Measurements from ENCODE around the gene ENTPD1.

The ENTPD1 gene

GRCh38 chr10:95794195-95794594 is 38.2 kb downstream of the ENTPD1 start:
- Histone ChIP-seq H4K20me1 (ENCODE audit: insufficient read depth, low read length) (no peaks in the 10 kb centered on the region), H3K9ac (ENCODE audit: low read length) (no peak overlapping the region), H3K36me3 (replicated peaks; ENCODE audit: insufficient read depth, low read length) (no peaks in the 10 kb centered on the region), H3K27me3 (replicated peaks; ENCODE audit: insufficient read depth, low read length) (no peaks in the 10 kb centered on the region), H3K4me3 (ENCODE audit: low read length) (no peak overlapping the region), H3K9me3 (replicated peaks; ENCODE audit: insufficient read depth, low read length) (no peaks in the 10 kb centered on the region), H3K9me2 (replicated peaks; ENCODE audit: insufficient read depth, low read length) (no peaks in the 10 kb centered on the region), H2AFZ (ENCODE audit: low read length) (no peak overlapping the region), H3K4me1 (ENCODE audit: low read length) (no peaks in the 10 kb centered on the region), H3F3A (ENCODE audit: insufficient read depth, low read length) (no peaks in the 10 kb centered on the region), H3K4me2 (ENCODE audit: low read depth, low read length) (no peak overlapping the region), H3K79me2 (ENCODE audit: low read length) (no peaks in the 10 kb centered on the region), H3K27ac (ENCODE audit: low read length) (no peak overlapping the region)
- no peak for DNase-seq
- TF ChIP-seq EZH2phosphoT487 (IDR thresholded peaks at IDR 0.05; ENCODE audit: low read length) (no peak), EZH2 (optimal IDR thresholded peaks at IDR 0.05; ENCODE audit: low read depth, low read length) (no peak), CTCF (IDR thresholded peaks at IDR 0.05; ENCODE audit: low read length) (no peak)

DNA sequence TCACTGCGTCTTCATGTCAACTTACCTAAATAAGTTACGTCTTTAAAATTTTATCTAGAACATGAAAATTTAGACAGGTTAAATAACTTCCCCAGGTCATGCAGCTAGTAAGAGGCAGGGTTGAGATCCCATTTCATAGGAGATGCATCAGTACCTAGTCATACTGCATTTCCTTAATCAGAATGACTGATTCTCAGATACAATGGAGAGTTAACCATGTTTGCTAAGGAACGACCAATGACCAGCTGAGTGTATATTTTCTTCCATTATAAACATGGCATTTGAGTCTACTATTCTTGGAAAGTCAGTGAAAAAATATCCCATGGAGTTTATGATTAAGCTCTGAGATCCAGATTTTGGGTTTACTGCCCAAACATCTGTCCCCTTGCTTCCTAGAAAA is 39.6 kb downstream of the ENTPD1 start:
- H4K20me1 ChIP-seq (ENCODE audit: insufficient read depth, low read length), result no peaks in the 10 kb centered on the region
- DNase-seq, result no peak
- no peaks in the 10 kb centered on the region for H3F3A ChIP-seq (ENCODE audit: insufficient read depth, low read length)
- H3K4me2 ChIP-seq (ENCODE audit: low read depth, low read length), result no peak overlapping the region
- no peak overlapping the region for H3K9ac ChIP-seq (ENCODE audit: low read length)
- no peaks in the 10 kb centered on the region for H3K27me3 ChIP-seq (replicated peaks; ENCODE audit: insufficient read depth, low read length)
- H3K36me3 ChIP-seq (replicated peaks; ENCODE audit: insufficient read depth, low read length), result no peaks in the 10 kb centered on the region
- H3K79me2 ChIP-seq (ENCODE audit: low read length), result no peaks in the 10 kb centered on the region
- no peak overlapping the region for H3K27ac ChIP-seq (ENCODE audit: low read length)
- H2AFZ ChIP-seq (ENCODE audit: low read length), result no peak overlapping the region
- H3K9me2 ChIP-seq (replicated peaks; ENCODE audit: insufficient read depth, low read length), result no peaks in the 10 kb centered on the region
- H3K4me3 ChIP-seq (ENCODE audit: low read length), result no peak overlapping the region
- no peaks in the 10 kb centered on the region for H3K9me3 ChIP-seq (replicated peaks; ENCODE audit: insufficient read depth, low read length)
- TF ChIP-seq EZH2phosphoT487 (IDR thresholded peaks at IDR 0.05; ENCODE audit: low read length) (no peak), CTCF (IDR thresholded peaks at IDR 0.05; ENCODE audit: low read length) (no peak), EZH2 (optimal IDR thresholded peaks at IDR 0.05; ENCODE audit: low read depth, low read length) (no peak)
- no peaks in the 10 kb centered on the region for H3K4me1 ChIP-seq (ENCODE audit: low read length)

GRCh38 chr10:95796504-95796903 is 40.5 kb downstream of the ENTPD1 start:
- TF ChIP-seq EZH2phosphoT487 (IDR thresholded peaks at IDR 0.05; ENCODE audit: low read length), result no peak
- no peak for TF ChIP-seq CTCF (IDR thresholded peaks at IDR 0.05; ENCODE audit: low read length)
- TF ChIP-seq EZH2 (optimal IDR thresholded peaks at IDR 0.05; ENCODE audit: low read depth, low read length), result no peak
- Histone ChIP-seq H3K9ac (ENCODE audit: low read length) (no peak overlapping the region), H4K20me1 (ENCODE audit: insufficient read depth, low read length) (no peaks in the 10 kb centered on the region), H3K4me2 (ENCODE audit: low read depth, low read length) (no peak overlapping the region), H3K9me3 (replicated peaks; ENCODE audit: insufficient read depth, low read length) (no peaks in the 10 kb centered on the region), H3K27me3 (replicated peaks; ENCODE audit: insufficient read depth, low read length) (no peaks in the 10 kb centered on the region), H3K4me3 (ENCODE audit: low read length) (no peak overlapping the region), H3K9me2 (replicated peaks; ENCODE audit: insufficient read depth, low read length) (no peaks in the 10 kb centered on the region), H3F3A (ENCODE audit: insufficient read depth, low read length) (no peaks in the 10 kb centered on the region), H3K4me1 (ENCODE audit: low read length) (no peaks in the 10 kb centered on the region), H2AFZ (ENCODE audit: low read length) (no peak overlapping the region), H3K79me2 (ENCODE audit: low read length) (no peaks in the 10 kb centered on the region), H3K27ac (ENCODE audit: low read length) (no peak overlapping the region), H3K36me3 (replicated peaks; ENCODE audit: insufficient read depth, low read length) (no peaks in the 10 kb centered on the region)
- no peak for DNase-seq

Data from MM.1S (cell line).